ENCODE results near the gene MORN4.
A peak's percentile ranks its signal among the peaks of the same experiment; 100 is the strongest.

Gene MORN4

GRCh38 chr10:97648562-97649404, 15.5 kb upstream of the MORN4 start:
- H3K4me3 ChIP-seq (ENCODE audit: low read depth, low read length), result no peak overlapping the region
- H3K4me1 ChIP-seq (ENCODE audit: control insufficient read depth, insufficient read depth, low read length), result no peaks in the 10 kb centered on the region; the same call in 1 of the 2 replicates
- no peak overlapping the region for H3K27ac ChIP-seq (ENCODE audit: extremely low read depth, low read depth, low read length)
- H3K9me3 ChIP-seq (ENCODE audit: control insufficient read depth, insufficient read depth, low read depth, low read length), result no peaks in the 10 kb centered on the region
- ChIA-PET CTCF (interaction anchor here (0.6 to 1.1 kb wide), 3 partner anchors 15 to 185 kb away, joined by 3 to 4 read pairs (median 3); no protein-coding TSS in a partner anchor), POLR2A (interaction anchor here (0.7 kb wide), 1 partner anchor 7 kb away, joined by 4 read pairs; no protein-coding TSS in a partner anchor)
- peaks cover 14 to 57% of the 10 kb centered on the region in 2 experiments for H3K36me3 ChIP-seq (ENCODE audit: control insufficient read depth in 2 of 2, insufficient read depth in 1 of 2, low read length in 2 of 2)
- TF ChIP-seq ZNF248 (tag by site-specific recombination; IDR thresholded peaks at IDR 0.05) (no peak), HOXD13 (CRISPR knock-in tag; IDR thresholded peaks at IDR 0.05; ENCODE audit: borderline replicate concordance) (no peak), ZNF223 (tag by site-specific recombination; IDR thresholded peaks at IDR 0.05) (no peak), ZFP69B (tag by site-specific recombination; IDR thresholded peaks at IDR 0.05) (no peak), TRIM28 (IDR thresholded peaks at IDR 0.05; ENCODE audit: borderline replicate concordance, low read length) (no peak), ZNF274 (IDR thresholded peaks at IDR 0.05; ENCODE audit: low read length) (no peak), ZNF274 (tag by site-specific recombination; IDR thresholded peaks at IDR 0.05; ENCODE audit: borderline replicate concordance) (no peak), ZNF645 (tag by site-specific recombination; IDR thresholded peaks at IDR 0.05) (no peak), ZNF169 (tag by site-specific recombination; IDR thresholded peaks at IDR 0.05) (no peak), ZFP37 (tag by site-specific recombination; IDR thresholded peaks at IDR 0.05) (no peak), ZFHX2 (tag by site-specific recombination; conservative IDR thresholded peaks at IDR 0.05) (peak; percentile 79), ZNF184 (tag by site-specific recombination; IDR thresholded peaks at IDR 0.05) (0 out of 2 replicates have a peak, but pooled peaks have one; percentile 30), ZNF366 (tag by site-specific recombination; conservative IDR thresholded peaks at IDR 0.05) (peak; percentile 56), ZNF629 (tag by site-specific recombination; IDR thresholded peaks at IDR 0.05) (peak; percentile 67), ZNF664 (tag by site-specific recombination; IDR thresholded peaks at IDR 0.05) (no peak; the same call in 1 of the 2 replicates), ZNF677 (tag by site-specific recombination; IDR thresholded peaks at IDR 0.05) (no peak), PRDM6 (tag by site-specific recombination; IDR thresholded peaks at IDR 0.05) (peak; percentile 29; the same call in 1 of the 2 replicates), KLF10 (tag by site-specific recombination; IDR thresholded peaks at IDR 0.05) (0 out of 2 replicates have a peak, but pooled peaks have one; percentile 39), BCL6B (tag by site-specific recombination; IDR thresholded peaks at IDR 0.05) (no peak), ZSCAN18 (tag by site-specific recombination; IDR thresholded peaks at IDR 0.05) (no peak), PRDM1 (tag by site-specific recombination; IDR thresholded peaks at IDR 0.05) (no peak), PATZ1 (tag by site-specific recombination; IDR thresholded peaks at IDR 0.05) (0 out of 2 replicates have a peak, but pooled peaks have one; percentile 30), ZNF146 (tag by site-specific recombination; IDR thresholded peaks at IDR 0.05) (no peak), EGR2 (tag by site-specific recombination; IDR thresholded peaks at IDR 0.05; ENCODE audit: low read depth) (peak; percentile 62), ZNF433 (tag by site-specific recombination; IDR thresholded peaks at IDR 0.05; ENCODE audit: low read depth) (no peak), ZBTB20 (tag by site-specific recombination; IDR thresholded peaks at IDR 0.05) (peak; percentile 84), ZBTB7A (tag by site-specific recombination; IDR thresholded peaks at IDR 0.05; ENCODE audit: low read depth) (no peak), ZNF513 (tag by site-specific recombination; IDR thresholded peaks at IDR 0.05) (no peak), ZNF24 (tag by site-specific recombination; IDR thresholded peaks at IDR 0.05) (peak; percentile 43; the same call in 1 of the 2 replicates)
